HEK293 (cell line): ENCODE measurements around the gene NIP7.

Experiments
- ATF2 ChIP-seq: fragments of 450-650 bp; formaldehyde crosslinking; IDR thresholded peaks from 2 replicates; pipeline ENCODE4 v1.5.1; 2016; ENCODE audit warnings: missing biosample characterization, missing genetic modification characterization, low read depth
- BCL11A ChIP-seq: fragments of 450-650 bp; formaldehyde crosslinking; IDR thresholded peaks from 2 replicates; pipeline ENCODE4 v1.5.1; 2016; ENCODE audit warnings: low read depth, missing biosample characterization, missing genetic modification characterization
- GFI1B ChIP-seq: fragments of 450-650 bp; formaldehyde crosslinking; IDR thresholded peaks from 2 replicates; pipeline ENCODE4 v1.5.1; 2016; ENCODE audit warnings: missing biosample characterization, missing genetic modification characterization
- GLI2 ChIP-seq: fragments of 450-650 bp; formaldehyde crosslinking; IDR thresholded peaks from 2 replicates; pipeline ENCODE4; 2017; ENCODE audit warnings: missing biosample characterization, missing genetic modification characterization, low read depth, borderline replicate concordance
- KLF17 ChIP-seq: fragments of 450-650 bp; formaldehyde crosslinking; IDR thresholded peaks from 2 replicates; pipeline ENCODE4 v1.5.1; 2016; ENCODE audit warnings: missing biosample characterization, missing genetic modification characterization
- KLF8 ChIP-seq: fragments of 450-650 bp; formaldehyde crosslinking; IDR thresholded peaks from 2 replicates; pipeline ENCODE4 v1.5.1; 2016; ENCODE audit warnings: missing biosample characterization, missing genetic modification characterization
- KLF9 ChIP-seq: fragments of 450-650 bp; formaldehyde crosslinking; IDR thresholded peaks from 2 replicates; pipeline ENCODE4 v1.5.1; 2016; ENCODE audit warnings: missing biosample characterization, missing genetic modification characterization, low read depth
- PRDM1 ChIP-seq: fragments of 450-650 bp; formaldehyde crosslinking; IDR thresholded peaks from 2 replicates; pipeline ENCODE4; 2016; ENCODE audit warnings: missing biosample characterization, missing genetic modification characterization
- SP7 ChIP-seq: fragments of 450-650 bp; formaldehyde crosslinking; IDR thresholded peaks from 2 replicates; pipeline ENCODE4 v1.5.1; 2016; ENCODE audit warnings: missing biosample characterization, missing genetic modification characterization
- TRIM28 ChIP-seq: IDR thresholded peaks from 2 replicates; pipeline ENCODE4 v1.6.1; 2011; ENCODE audit warnings: low read length, control low read depth, borderline replicate concordance
- WT1 ChIP-seq: fragments of 450-650 bp; formaldehyde crosslinking; IDR thresholded peaks from 2 replicates; pipeline ENCODE4 v1.5.1; 2016; ENCODE audit warnings: missing biosample characterization, missing genetic modification characterization
- YY2 ChIP-seq: fragments of 450-650 bp; formaldehyde crosslinking; IDR thresholded peaks from 2 replicates; pipeline ENCODE4 v1.5.1; 2016; ENCODE audit warnings: missing biosample characterization, missing genetic modification characterization
- ZBTB21 ChIP-seq: fragments of 450-650 bp; formaldehyde crosslinking; IDR thresholded peaks from 2 replicates; pipeline ENCODE4 v1.5.1; 2017; ENCODE audit warnings: missing biosample characterization, missing genetic modification characterization
- ZNF169 ChIP-seq: fragments of 450-650 bp; formaldehyde crosslinking; IDR thresholded peaks from 2 replicates; pipeline ENCODE4 v1.5.1; 2016; ENCODE audit warnings: missing biosample characterization, missing genetic modification characterization
- ZNF211 ChIP-seq: fragments of 450-650 bp; formaldehyde crosslinking; IDR thresholded peaks from 2 replicates; pipeline ENCODE4 v1.5.1; 2016; ENCODE audit warnings: low read depth, missing biosample characterization, missing genetic modification characterization
- ZNF335 ChIP-seq: fragments of 450-650 bp; formaldehyde crosslinking; conservative IDR thresholded peaks from 2 replicates; pipeline ENCODE4 v1.5.1; 2016; ENCODE audit warnings: missing biosample characterization, missing genetic modification characterization
- ZNF394 ChIP-seq: fragments of 450-650 bp; formaldehyde crosslinking; IDR thresholded peaks from 2 replicates; pipeline ENCODE4 v1.5.1; 2016; ENCODE audit warnings: missing biosample characterization, missing genetic modification characterization, mild to moderate bottlenecking, moderate library complexity, borderline replicate concordance
- ZNF544 ChIP-seq: fragments of 450-650 bp; formaldehyde crosslinking; IDR thresholded peaks from 2 replicates; pipeline ENCODE4 v1.5.0; 2017; ENCODE audit warnings: missing biosample characterization, missing genetic modification characterization
- ZNF596 ChIP-seq: fragments of 450-650 bp; IDR thresholded peaks from 2 replicates; pipeline ENCODE4 v1.5.0; 2018; ENCODE audit warnings: missing biosample characterization, mild to moderate bottlenecking, missing genetic modification characterization, moderate library complexity
- ZNF600 ChIP-seq: fragments of 450-650 bp; formaldehyde crosslinking; IDR thresholded peaks from 2 replicates; pipeline ENCODE4 v1.5.1; 2016; ENCODE audit warnings: missing biosample characterization, missing genetic modification characterization
- ZNF610 ChIP-seq: fragments of 450-650 bp; formaldehyde crosslinking; IDR thresholded peaks from 2 replicates; pipeline ENCODE4 v1.5.1; 2016; ENCODE audit warnings: missing biosample characterization, missing genetic modification characterization, borderline replicate concordance
- ZNF621 ChIP-seq: fragments of 450-650 bp; formaldehyde crosslinking; IDR thresholded peaks from 2 replicates; pipeline ENCODE4 v1.5.1; 2017; ENCODE audit warnings: missing biosample characterization, missing genetic modification characterization
- ZNF626 ChIP-seq: fragments of 450-650 bp; sonication (Bioruptor Pico); formaldehyde crosslinking; IDR thresholded peaks from 2 replicates; pipeline ENCODE4 v1.5.1; 2018; ENCODE audit warnings: missing biosample characterization, missing genetic modification characterization, inconsistent platforms
- ZNF629 ChIP-seq: fragments of 450-650 bp; formaldehyde crosslinking; IDR thresholded peaks from 2 replicates; pipeline ENCODE4 v1.5.1; 2017; ENCODE audit warnings: missing biosample characterization, missing genetic modification characterization
- ZNF701 ChIP-seq: fragments of 450-650 bp; formaldehyde crosslinking; IDR thresholded peaks from 2 replicates; pipeline ENCODE4 v1.5.1; 2016; ENCODE audit warnings: missing biosample characterization, missing genetic modification characterization
- ZNF707 ChIP-seq: fragments of 450-650 bp; formaldehyde crosslinking; IDR thresholded peaks from 2 replicates; pipeline ENCODE4 v1.5.1; 2016; ENCODE audit warnings: missing biosample characterization, missing genetic modification characterization
- ZNF76 ChIP-seq: fragments of 450-650 bp; formaldehyde crosslinking; IDR thresholded peaks from 2 replicates; pipeline ENCODE4; 2016; ENCODE audit warnings: low read depth, missing biosample characterization, missing genetic modification characterization, borderline replicate concordance
- ZSCAN4 ChIP-seq: fragments of 450-650 bp; formaldehyde crosslinking; IDR thresholded peaks from 2 replicates; pipeline ENCODE4 v1.5.1; 2017; ENCODE audit warnings: missing biosample characterization, missing genetic modification characterization
- TF ChIP-seq, protein P1 (sequence below): fragments of 450-650 bp; formaldehyde crosslinking; IDR thresholded peaks from 2 replicates; pipeline ENCODE4 v1.5.1; 2016; ENCODE audit warnings: missing biosample characterization, missing genetic modification characterization
- TF ChIP-seq, protein P2 (sequence below): fragments of 450-650 bp; formaldehyde crosslinking; IDR thresholded peaks from 2 replicates; pipeline ENCODE4 v1.5.1; 2016; ENCODE audit warnings: missing biosample characterization, missing genetic modification characterization, borderline replicate concordance

NIP7 gene

GRCh38 chr16:69339289-69340094 is at the start of gene NIP7, which contains the start of gene COG8 (continued):
- TF ChIP-seq ZSCAN4 (tag by site-specific recombination) (no peak), TRIM28 (peak; percentile 81), GFI1B (tag by site-specific recombination) (no peak), KLF17 (tag by site-specific recombination) (0 out of 2 replicates have a peak, but pooled peaks have one; percentile 47), ZNF621 (tag by site-specific recombination) (no peak), ZNF701 (tag by site-specific recombination) (no peak), ZNF707 (no peak), SP7 (peak; percentile 69), ZBTB21 (tag by site-specific recombination) (peak; percentile 67), ZNF600 (tag by site-specific recombination) (peak; percentile 68; the same call in 1 of the 2 replicates), ZNF610 (no peak), ZNF629 (tag by site-specific recombination) (peak; percentile 87), KLF8 (tag by site-specific recombination) (peak; percentile 73), ATF2 (tag by site-specific recombination) (no peak), ZNF76 (tag by site-specific recombination) (0 out of 2 replicates have a peak, but pooled peaks have one; percentile 27), BCL11A (tag by site-specific recombination) (no peak), ZNF626 (no peak), ZNF211 (no peak), GLI2 (no peak), ZNF596 (tag by site-specific recombination) (no peak), PRDM1 (tag by site-specific recombination) (peak; percentile 73), KLF9 (peak; percentile 78), YY2 (tag by site-specific recombination) (peak; percentile 93), WT1 (tag by site-specific recombination) (no peak), ZNF335 (tag by site-specific recombination) (peak; percentile 96), ZNF394 (tag by site-specific recombination) (no peak; the same call in 1 of the 2 replicates), ZNF169 (peak; percentile 50; the same call in 1 of the 2 replicates), ZNF544 (no peak)
- TF ChIP-seq, protein P1, sequence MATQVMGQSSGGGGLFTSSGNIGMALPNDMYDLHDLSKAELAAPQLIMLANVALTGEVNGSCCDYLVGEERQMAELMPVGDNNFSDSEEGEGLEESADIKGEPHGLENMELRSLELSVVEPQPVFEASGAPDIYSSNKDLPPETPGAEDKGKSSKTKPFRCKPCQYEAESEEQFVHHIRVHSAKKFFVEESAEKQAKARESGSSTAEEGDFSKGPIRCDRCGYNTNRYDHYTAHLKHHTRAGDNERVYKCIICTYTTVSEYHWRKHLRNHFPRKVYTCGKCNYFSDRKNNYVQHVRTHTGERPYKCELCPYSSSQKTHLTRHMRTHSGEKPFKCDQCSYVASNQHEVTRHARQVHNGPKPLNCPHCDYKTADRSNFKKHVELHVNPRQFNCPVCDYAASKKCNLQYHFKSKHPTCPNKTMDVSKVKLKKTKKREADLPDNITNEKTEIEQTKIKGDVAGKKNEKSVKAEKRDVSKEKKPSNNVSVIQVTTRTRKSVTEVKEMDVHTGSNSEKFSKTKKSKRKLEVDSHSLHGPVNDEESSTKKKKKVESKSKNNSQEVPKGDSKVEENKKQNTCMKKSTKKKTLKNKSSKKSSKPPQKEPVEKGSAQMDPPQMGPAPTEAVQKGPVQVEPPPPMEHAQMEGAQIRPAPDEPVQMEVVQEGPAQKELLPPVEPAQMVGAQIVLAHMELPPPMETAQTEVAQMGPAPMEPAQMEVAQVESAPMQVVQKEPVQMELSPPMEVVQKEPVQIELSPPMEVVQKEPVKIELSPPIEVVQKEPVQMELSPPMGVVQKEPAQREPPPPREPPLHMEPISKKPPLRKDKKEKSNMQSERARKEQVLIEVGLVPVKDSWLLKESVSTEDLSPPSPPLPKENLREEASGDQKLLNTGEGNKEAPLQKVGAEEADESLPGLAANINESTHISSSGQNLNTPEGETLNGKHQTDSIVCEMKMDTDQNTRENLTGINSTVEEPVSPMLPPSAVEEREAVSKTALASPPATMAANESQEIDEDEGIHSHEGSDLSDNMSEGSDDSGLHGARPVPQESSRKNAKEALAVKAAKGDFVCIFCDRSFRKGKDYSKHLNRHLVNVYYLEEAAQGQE (tag by site-specific recombination), result no peak; the same call in 1 of the 2 replicates
- TF ChIP-seq, protein P2, sequence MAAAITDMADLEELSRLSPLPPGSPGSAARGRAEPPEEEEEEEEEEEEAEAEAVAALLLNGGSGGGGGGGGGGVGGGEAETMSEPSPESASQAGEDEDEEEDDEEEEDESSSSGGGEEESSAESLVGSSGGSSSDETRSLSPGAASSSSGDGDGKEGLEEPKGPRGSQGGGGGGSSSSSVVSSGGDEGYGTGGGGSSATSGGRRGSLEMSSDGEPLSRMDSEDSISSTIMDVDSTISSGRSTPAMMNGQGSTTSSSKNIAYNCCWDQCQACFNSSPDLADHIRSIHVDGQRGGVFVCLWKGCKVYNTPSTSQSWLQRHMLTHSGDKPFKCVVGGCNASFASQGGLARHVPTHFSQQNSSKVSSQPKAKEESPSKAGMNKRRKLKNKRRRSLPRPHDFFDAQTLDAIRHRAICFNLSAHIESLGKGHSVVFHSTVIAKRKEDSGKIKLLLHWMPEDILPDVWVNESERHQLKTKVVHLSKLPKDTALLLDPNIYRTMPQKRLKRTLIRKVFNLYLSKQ, result no peak
